Left colon (tissue), 2 donors: ENCODE measurements around the gene ZNF853. TPM values are rescaled to one million over a fixed set of nuclear protein-coding genes. Genes with fewer than 3 reads are reported as not detected.

Source experiments
- total RNA-seq, 2 donors: library from RNA; stranded (reverse); fragmentation: NEBNext Ultra II Directional; extraction: Animal tissue kit (Norgen Biotek cat#: 25700); gene quantifications; one replicate each; pipeline ENCODE4 v1.2.1, GENCODE V29; 2021
- donor health status: DM: no; HTN: no; CAD: no.
- donor health status: DM: yes; HTN: yes; CAD: no.

ZNF853 gene
- total RNA-seq, 2 donors from 2014 or later, result 0.79 to 2.9 TPM

Other genes starting within 250 kb of the ZNF853 start
- 100 to 1,000 TPM; 422 to 431 TPM for gene RAC1, start 241.1 kb upstream of the ZNF853 start, total RNA-seq
- gene DAGLB, start 167.7 kb upstream of the ZNF853 start, total RNA-seq, result 10 to 100 TPM; 20.1 to 26.8 TPM
- 100 to 1,000 TPM; 199 to 237 TPM for gene KDELR2, start 131.5 kb upstream of the ZNF853 start, total RNA-seq
- gene GRID2IP, start 64.1 kb upstream of the ZNF853 start, total RNA-seq, result under 1 TPM; 0.67 to 0.75 TPM
- gene ZDHHC4, start 38.2 kb upstream of the ZNF853 start, total RNA-seq, result 10 to 100 TPM; 37.6 to 51.1 TPM
- gene INTS15, start 25.6 kb upstream of the ZNF853 start, total RNA-seq, result 10 to 100 TPM; 22.5 to 24.4 TPM
- 10 to 100 TPM; 19.0 to 21.1 TPM for gene ZNF316, start 21.7 kb downstream of the ZNF853 start, total RNA-seq
- gene ZNF12, start 91.3 kb downstream of the ZNF853 start, total RNA-seq, result 10 to 100 TPM; 19.7 to 21.8 TPM
- gene RSPH10B2, start 138.5 kb downstream of the ZNF853 start, total RNA-seq, result under 1 TPM in 1 of 2 donors, not detected in 1; 0.39 TPM
- gene CCZ1B, start 210.7 kb downstream of the ZNF853 start, total RNA-seq, result 10 to 100 TPM; 50.5 to 54.7 TPM